HG02870 (cell line): ENCODE results near the gene TNPO3.

Experiments used
- ATAC-seq: cut with Tn5 transposase; IDR thresholded peaks from one replicate; pipeline ENCODE4 v1.9.1; 2021; ENCODE audit warnings: mild to moderate bottlenecking, moderate library complexity; ENCODE audit not compliant: unreplicated experiment

Gene TNPO3

DNA sequence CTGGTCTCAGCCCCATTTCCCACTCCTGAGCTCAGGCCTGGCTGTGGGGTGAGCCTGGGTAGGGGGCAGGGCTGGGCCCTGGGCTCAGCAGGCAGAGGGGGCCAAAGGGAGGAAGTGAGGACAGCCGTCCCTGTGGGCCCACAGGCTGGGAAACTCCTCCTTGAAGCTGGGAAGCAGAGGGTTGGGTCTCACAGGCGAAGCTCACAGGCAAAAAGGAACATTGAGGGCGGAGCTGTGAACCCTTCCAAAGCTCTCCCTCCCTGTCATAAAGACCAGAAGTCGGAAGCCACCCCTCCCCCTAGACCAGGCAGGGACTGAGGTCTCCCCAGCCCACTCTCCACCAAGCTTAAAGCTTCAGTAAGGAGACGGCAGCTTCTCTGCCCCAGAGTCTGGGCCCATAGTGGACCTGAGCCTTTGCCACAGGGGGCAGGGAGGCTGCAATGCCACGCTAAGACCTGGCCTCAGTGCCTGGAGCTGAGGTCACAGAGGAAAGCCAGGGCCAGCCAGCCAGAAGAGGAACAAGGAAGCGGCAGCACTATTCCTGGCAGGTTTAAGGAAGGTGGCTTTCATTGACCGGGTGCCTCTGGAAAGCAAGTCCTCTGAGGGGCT is 143.4 kb downstream of the TNPO3 start:
- ATAC-seq = no peak

DNA sequence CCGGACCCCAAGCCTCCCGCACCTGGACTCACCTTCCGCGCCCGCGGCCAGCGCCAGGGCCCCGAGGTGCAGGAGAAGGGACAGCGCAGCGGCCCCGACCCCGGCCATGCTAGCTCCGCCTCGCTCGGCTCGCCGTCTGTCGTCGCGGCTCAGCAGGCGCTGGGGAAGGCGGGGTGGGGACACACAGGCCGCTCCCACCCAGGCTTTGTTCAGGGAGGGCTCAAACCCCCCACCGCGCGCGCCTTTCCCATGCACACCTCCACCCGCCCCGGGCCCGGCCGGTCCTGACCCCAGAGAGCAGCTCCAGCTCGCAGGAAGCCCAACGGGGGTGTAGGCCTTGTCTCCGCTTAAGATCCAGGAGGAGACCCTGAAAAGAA is 144.4 kb downstream of the TNPO3 start, which contains the start of gene KCP:
KCP (minus strand) TSS at position 141 of the 377 bp plus-strand sequence; CDS start at position 108, 33 bp downstream.
- ATAC-seq = no peak

DNA sequence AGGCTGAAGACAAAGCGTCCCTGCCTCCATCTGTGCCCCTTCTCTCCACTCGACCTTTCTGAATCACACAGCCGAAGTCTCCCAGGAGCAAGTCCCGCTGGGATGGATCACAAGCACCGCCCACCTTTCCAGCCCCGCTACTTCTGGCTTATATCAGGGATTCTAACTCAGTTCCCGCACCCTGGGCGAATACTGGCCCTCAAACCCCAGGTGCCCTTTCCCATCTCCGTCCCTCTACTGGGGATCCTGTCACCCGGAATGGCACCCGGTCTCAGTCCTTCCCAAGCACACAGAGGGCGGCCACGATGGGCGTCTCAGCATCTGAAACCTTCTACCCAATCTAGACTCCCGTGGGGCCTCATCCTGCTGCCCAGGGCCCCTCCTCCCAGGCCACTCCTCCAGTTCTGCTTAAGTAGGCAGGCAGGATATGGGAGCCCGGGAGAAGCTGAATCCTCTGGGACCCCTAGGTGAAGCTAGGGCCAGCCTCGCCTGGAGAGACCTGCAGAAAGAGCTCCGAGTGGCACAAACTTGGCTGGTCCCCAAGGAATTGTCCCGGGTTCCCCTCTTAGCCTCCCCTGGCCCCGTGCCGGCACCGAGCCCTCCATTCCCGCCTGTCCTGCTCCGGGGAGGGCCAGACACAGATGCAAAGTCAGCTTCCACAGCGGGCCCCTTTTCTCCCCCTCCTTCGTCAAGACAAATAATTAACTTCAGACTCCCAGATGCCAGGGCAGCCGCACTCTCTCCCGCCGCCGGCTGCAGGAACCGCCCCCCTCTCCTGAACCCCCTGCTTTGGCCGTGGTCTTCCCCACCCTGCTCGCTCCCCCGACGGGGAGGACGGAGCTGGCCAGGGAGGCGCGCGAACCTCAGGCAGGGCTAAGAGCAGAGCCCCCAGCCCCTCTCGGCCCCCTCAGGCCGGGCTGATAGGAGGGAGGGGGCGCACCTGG is 145.0 kb downstream of the TNPO3 start:
- ATAC-seq = no peak

DNA sequence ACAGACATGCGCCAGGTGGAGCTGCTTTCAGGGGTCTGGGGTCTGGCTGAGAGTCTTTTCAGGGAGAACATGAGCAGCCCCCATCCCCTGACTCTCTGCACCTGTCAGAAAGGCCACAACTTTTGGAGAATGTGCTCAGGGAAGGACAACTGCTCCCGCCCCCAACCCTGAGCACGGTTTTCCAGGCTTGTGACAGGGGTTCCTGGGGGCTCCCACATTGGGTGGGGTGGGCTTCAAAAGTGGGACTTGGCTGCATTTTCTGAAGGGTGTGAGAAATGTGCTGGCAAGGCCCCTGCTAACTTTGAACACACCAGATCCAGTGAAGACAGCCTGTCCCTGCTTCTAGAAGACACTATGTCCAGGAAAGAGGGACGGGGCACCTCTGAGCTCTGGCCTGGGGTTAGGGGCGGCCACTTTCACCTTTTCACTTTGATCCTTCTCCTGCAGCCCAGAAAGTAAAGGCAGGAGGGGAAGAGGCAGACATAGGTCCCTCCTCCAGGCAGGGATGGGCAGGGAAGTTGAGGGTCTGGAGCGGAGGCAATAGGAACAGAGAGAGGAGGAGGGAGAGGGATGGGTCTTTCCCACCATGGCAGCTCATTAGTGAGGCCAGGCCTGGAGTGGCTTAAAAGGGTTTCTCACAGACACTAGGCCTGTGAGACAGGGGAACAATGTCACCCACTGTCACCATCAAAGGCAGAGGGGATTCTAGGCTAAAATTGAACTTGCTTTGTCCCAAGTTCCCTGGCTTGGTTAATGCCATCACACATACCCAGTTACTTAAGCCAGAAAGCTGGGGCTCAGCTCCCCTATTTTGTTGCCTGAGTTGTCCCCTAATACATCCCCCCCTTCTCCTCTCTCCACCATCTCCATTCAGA is 145.9 kb downstream of the TNPO3 start:
- ATAC-seq = no peak

DNA sequence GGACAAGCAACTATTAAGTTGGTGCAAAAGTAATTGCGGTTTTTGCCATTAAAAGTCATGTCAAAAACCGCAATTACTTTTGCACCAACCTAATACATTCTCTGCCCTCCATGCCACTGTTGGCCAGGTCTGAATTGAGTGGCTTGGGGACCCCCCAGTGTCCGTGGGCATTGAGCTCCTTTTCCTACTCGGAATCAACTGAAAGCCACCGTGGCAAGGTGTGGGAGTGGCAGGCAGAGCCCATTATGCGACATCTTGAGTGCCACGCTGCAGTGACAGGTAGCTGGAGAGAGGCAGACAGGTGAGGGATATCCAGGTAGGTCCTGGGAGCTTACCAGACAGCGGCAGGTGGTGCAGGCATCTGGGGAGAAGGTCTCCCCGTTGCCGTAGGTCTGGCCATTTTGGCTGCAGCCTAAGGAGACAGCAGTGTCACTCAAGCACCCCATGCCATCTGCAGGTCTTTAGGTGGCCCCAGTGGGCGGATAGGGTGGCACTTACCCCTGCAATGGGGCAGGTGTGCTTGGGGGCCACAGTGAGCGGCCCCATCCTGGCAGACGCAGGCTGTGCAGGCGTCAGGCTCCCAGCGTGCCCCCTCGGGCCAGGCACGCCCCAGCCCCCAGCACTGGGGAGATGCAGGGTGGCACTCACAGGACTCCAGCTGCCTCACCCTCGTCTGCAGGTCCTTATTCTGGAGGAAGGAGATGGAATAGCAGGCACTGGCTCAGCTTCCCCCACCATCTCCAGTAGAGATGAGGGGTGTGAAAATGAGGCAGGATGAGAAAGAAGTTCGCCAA is 147.9 kb downstream of the TNPO3 start:
- ATAC-seq = no peak

DNA sequence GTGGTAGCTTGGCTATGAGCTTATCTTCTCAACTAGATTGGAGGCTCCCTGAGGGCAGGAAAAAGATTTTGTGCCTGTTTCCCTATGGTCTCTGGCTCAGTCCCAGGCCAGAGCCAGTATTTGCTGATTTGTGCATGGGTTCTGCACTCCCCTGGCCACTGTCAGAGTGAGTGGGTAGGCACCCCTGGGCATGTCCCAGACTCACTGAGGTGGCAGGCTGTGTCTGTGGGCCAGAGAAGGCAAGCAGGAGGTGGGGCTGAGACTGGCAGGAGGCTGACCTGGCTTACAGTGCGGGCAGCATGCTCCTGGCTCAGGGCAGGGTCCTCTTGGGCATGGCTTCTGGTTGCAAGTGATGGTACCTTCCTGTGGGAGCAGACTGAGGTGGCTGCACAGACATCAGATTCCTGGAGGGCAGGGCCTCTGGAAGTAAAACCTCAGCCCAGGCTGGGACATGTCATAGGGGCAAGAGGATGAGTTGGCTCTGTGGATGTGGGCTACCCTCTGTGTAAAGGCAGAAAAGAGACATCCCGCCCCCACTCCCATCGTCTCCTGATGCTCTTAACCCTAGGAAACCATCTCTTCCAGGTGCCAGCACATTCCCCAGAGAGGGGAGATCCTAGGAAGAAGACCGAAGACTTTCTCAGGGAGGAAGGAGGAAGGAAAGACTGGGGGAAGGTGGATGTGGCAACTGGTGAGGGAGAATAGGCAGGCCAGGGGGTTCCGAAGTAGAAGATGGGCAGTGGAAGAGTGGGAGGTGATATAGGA is 148.7 kb downstream of the TNPO3 start:
- no peak for ATAC-seq

DNA sequence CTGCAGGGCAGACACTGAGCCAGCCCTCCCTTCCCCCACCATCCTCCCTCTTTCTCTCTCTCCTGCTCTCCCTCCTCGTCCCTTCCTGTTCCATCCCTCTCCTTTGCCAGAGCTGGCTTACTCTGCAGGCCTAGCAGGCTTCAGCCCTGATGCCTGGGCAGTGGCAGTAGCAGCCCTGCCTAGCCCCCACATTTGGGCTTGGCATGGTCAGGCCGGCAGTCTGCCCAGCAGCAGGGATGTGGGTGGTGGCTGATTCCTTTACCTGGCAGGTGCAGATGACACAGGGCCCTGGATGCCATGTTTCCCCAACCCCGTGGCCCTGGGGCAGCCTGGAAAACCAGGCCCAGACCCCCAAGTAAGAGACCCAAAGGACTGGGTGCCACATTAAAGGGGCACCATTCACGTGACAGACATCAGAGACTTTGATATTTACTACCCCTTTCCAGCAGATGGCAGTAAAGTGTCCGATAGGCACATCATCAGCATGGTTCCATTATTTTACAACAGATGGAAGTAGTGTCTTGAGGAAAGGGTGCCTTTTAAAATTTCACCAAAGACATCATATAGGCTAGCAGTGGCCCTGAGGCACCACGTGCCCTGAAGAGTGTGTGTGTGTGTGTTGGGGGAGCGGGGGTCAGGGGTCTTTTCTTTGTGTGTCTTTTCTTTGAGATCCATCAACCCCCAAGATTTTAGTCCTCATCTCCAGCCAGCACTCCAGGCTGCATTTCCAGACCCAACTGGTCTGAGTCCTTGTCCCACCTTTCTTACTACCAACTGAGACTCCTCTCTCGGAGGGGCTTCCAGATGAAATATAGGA is 150.3 kb downstream of the TNPO3 start:
- no peak for ATAC-seq
